T follicular helper cell (primary cell): Measurements from ENCODE around the gene GALNT9.
"Not testable (repeated sequence)": the region's sequence is repeated elsewhere in the genome, so short reads cannot be mapped to it uniquely, and the experiment has no call there.

ENCODE experiments used
- DNase-seq: peaks from one replicate; pipeline ENCODE4 v3.0.0-alpha.2; 2020; ENCODE audit warnings: low read depth

Gene GALNT9

DNA sequence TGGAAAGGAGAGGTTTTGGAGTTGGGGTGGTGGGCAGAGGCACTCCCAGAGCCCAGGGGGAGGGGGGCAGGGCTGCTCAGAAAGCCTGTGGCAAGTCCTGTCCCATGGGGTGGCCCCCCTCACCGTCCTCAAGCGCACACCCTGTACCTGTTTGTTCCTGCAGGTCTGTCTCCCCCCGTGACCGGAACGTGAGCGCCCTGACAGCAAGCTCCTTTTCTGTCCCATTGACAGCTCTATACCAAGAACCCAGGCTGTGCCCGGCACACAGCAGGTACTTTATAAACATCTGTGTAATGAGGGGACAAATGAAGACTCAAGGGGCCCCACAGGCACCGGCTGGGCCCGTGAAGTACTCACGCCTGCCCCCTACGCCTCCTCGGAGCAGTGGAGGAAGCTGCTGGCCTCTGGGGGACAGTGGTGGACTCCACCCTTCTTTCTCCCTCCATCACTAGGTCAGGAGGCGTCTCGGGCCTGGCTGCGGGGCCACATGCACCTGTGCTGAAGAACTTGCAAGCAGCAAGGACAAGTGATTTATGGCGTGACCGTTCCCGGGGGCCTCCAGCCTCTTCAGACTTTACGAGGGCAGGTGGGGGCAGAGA is 65.8 kb downstream of the GALNT9 start:
- DNase-seq = no peak

GRCh38 chr12:132263061-132263360 is 66.4 kb downstream of the GALNT9 start:
- DNase-seq = no peak

GRCh38 chr12:132262256-132263060 is 66.9 kb downstream of the GALNT9 start:
- DNase-seq = no peak

DNA sequence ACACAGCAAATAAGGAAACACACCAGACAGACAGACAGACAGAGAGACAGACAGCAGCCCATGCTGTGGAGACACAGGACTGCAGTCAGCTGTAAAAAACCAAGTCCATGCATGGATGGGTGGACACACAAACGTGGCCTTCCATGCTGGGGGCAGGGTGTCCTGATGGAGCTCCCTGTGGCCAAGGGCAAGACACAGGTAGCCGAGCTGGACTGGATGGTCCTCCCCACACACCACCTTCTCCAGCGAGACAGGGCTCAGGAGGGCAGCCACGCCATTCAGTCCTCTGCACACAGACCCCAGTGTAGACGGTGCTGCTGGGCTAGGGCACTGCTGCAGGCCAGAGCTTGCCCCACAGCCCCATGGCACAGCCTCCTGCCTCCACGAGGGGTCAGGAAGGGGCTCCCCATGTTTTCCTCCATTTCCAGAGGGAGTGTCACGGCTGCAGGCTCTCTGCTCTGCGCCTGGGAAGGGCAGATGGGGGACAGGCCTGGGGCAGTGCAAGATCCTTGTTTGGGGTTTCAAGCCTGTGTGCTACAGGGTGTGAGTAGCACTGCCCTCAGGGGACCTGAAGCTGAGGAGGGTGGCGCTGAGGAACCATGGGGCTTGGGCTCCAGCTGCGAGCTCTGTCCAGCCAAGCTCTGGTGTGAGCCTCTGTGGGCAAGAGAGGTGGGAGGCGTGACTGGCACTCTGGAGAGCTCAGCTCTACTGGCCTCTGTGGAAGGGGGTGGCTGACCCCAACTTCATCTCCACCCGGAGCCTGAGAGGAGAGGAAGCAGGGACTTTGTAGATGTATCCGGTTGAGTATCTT is 67.9 kb downstream of the GALNT9 start:
- DNase-seq = no peak

GRCh38 chr12:132260721-132261120 is 68.7 kb downstream of the GALNT9 start:
- no peak for DNase-seq

DNA sequence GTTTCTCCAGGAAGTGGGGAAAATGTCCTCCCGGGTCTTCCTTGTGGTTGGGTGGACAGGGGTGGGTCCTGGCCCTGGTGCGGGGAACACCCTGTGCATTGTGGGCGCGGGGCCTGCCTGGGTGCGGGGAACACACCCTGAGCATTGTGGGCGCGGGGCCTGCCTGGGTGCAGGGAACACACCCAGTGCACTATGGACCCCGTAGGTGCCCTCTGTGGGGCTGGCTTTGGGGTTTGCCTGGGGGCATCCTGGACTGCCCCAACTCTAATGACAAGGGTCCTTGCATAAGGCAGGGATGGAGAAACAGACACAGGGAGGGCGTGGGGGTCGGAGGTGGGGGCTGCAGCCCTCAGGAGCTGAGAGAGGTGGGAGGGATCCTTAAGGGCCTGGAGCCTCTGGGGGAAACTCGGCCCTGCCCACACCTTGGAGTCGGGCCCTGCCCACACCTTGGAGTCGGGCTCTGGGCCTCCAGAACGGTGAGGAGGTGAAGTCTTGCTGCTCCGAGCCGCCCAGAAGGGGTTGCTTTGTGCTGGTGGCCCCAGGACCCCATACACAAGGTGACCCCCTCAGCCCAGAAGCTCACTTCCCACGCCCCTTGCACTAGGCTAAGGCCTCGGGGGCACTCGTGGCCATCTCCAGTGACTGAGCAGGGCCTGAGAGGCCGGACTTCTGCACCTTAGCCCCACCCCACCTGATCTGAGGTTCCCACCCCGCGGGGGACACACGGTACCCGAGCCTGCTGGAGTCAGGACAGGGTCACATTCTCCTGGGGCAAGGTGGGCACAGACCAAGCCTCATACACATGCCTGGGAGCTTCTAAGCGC is 69.3 kb downstream of the GALNT9 start:
- DNase-seq = no peak

DNA sequence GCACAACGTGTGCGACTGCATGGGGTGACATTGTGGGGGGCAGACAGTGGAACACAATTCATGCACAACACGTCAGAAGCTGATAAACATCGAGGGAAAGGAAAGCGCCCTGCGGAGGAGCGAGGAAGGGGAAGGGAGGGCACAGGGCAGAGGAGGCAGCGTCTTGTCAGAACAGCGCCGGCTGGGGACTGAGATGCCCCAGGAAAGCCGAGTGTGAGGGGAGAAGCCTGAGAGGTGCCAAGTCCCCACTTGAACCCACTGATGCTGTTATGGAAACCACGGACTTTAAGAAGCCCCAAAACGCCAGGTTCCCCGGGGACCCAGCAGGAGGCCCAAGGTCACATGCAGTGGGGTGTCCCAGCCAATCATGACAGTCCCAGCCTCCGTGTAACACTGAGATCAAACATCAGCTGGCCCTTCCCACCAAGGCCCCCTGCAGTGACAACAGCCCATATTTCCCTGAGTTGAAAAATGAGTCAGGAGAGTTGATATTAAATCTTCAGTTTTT is 70.0 kb downstream of the GALNT9 start:
- no peak for DNase-seq

- DNase-seq = no peak
These were observed 70.8 kb downstream of the GALNT9 start for GRCh38 chr12:132258543-132258942.

DNA sequence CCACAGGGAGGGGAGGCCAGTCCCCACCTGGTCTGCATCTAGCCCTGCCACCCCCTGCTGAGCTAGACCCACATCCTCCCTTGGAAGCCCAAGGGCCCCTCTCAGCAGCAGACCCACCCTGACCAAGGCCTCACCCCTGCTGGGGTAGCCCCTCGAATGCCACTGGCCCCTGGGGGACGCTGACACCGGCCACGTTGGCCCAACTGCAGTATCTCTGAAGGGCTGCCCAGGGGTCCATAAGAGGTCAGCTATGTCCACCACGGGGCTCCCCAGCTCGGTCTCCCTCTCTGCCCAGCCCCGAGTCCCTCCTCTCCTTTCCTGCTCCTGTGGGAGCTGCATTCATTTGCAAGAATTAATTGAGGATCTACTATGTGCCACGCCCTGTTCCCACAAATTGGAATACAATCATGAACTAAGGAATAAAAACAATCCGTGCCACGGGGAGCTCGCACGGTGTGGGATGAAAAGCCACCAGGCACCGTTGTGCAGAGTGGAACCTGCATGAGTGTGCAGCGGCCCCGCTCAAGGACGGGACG is 71.4 kb downstream of the GALNT9 start:
- DNase-seq = no peak

- DNase-seq = no peak
These were observed 72.0 kb downstream of the GALNT9 start for GRCh38 chr12:132257206-132257954.

- no peak for DNase-seq
These were observed 72.7 kb downstream of the GALNT9 start for GRCh38 chr12:132256646-132257045.

DNA sequence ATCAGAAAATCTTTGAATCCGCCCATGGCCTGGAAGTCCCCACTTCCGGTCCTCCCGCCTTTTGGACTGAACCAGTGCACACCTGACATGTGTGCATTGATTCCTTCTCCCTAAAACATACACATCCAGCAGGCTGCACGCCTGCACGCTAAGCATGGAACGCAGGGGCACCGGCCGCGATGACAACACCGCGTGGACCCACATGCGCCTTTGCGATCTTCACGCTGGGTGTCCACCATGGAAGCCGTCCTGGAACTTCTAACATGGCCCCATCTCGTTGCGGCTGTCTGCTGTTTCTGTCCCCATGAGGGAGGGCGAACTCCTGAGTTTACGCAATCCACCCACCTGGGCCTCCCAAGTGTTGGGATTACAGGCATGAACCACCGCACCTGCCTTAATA is 73.7 kb downstream of the GALNT9 start:
- no peak for DNase-seq

DNA sequence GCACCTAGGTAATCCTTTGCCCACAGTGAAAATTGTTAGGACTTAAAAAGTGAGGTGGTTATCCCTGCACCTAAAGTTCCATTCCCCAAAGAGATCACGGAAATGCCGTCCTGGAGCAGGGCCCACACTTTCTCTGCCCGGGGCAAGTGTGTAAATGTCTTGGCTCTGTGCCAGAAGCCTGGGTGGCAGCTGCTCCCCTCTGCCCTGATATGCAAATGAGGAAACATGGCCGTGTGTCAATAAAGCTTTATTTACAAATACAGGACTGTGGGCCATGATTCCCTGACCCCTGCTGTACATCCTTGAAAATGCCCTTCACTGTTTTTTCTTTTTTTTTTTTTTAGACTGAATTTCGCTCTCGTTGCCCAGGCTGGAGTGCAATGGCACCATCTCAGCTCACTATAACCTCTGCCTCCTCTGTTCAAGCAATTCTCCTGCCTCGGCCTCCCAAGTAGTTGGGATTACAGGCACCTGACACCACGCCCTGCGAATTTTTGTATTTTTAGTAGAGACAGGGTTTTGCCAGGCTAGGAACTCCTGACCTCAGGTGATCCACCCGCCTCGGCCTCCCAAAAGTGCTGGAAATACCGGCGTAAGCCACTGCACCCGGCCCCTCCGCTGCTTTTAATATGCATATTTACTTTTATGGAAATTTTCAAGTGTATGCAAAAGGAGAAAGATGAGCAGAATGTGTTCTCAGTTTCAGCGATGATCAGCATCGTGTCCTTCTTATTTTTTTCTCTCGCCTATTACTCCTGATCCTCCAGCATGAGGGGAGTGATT is 75.5 kb downstream of the GALNT9 start:
- DNase-seq = no peak

- DNase-seq = not testable (repeated sequence)
These were observed 76.4 kb downstream of the GALNT9 start for GRCh38 chr12:132252981-132253380.

GRCh38 chr12:132251741-132252490 is 77.5 kb downstream of the GALNT9 start:
- DNase-seq = no peak

DNA sequence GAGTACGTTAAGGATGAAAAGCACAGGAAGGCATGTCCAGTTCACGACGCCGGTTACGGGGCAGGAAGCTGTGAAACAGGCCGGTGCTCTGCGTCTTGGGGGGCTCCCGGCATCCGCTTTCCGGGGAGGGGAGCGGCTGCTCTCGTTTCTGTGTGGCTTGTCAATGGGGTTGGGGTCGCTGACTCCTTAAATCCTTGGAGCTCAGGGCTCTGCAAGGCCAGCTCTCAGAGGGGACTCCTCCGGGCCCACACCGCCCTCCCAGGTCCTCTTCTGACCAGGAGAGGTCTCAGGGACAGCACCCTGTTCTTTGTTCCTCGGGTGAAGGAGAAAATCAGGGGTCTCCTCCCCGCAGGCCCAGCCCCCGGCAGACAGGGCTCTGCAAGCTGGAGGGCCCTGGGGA is 78.1 kb downstream of the GALNT9 start:
- no peak for DNase-seq

- DNase-seq = no peak
These were observed 78.7 kb downstream of the GALNT9 start for GRCh38 chr12:132250707-132251106.

- no peak for DNase-seq
These were observed 79.5 kb downstream of the GALNT9 start for GRCh38 chr12:132249689-132250478.
